Ovary (tissue), 3 donors: Measurements from ENCODE around the gene OSR1.
"Not testable (repeated sequence)": the region's sequence is repeated elsewhere in the genome, so short reads cannot be mapped to it uniquely, and the experiment has no call there.

Source experiments
- EP300 ChIP-seq: sonication (generic); formaldehyde crosslinking; IDR thresholded peaks from one replicate; pipeline ENCODE4 v1.6.1; 2017; ENCODE audit warnings: antibody characterized with exemption
- POLR2A ChIP-seq: fragments of 450-650 bp; IDR thresholded peaks from one replicate; pipeline ENCODE4 v1.6.1; 2017; ENCODE audit warnings: antibody characterized with exemption, mild to moderate bottlenecking, moderate library complexity
- TF ChIP-seq, protein P1 (sequence below), 3 donors: fragments of 450-650 bp in 2 of 3; fragments of 200-600 bp in 1 of 3; IDR thresholded peaks; one replicate each; pipeline versions ENCODE4 v1.5.1 to v1.8.0; 2016 to 2022; ENCODE audit warnings: antibody characterized with exemption in 3 of 3, mild to moderate bottlenecking in 1 of 3
- donor health status: DM: no; HTN: no; CAD: no.

- TF ChIP-seq, protein P1, sequence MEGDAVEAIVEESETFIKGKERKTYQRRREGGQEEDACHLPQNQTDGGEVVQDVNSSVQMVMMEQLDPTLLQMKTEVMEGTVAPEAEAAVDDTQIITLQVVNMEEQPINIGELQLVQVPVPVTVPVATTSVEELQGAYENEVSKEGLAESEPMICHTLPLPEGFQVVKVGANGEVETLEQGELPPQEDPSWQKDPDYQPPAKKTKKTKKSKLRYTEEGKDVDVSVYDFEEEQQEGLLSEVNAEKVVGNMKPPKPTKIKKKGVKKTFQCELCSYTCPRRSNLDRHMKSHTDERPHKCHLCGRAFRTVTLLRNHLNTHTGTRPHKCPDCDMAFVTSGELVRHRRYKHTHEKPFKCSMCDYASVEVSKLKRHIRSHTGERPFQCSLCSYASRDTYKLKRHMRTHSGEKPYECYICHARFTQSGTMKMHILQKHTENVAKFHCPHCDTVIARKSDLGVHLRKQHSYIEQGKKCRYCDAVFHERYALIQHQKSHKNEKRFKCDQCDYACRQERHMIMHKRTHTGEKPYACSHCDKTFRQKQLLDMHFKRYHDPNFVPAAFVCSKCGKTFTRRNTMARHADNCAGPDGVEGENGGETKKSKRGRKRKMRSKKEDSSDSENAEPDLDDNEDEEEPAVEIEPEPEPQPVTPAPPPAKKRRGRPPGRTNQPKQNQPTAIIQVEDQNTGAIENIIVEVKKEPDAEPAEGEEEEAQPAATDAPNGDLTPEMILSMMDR (IDR thresholded peaks at IDR 0.05): not testable (repeated sequence)
- not testable (repeated sequence) for TF ChIP-seq EP300, POLR2A
Observed at GRCh38 chr2:19389469-19389868, 31.0 kb upstream of the OSR1 start.
